Muscle layer of colon (tissue), 2 donors: ENCODE measurements around the gene FAR2.
"Not testable (repeated sequence)": the region's sequence is repeated elsewhere in the genome, so short reads cannot be mapped to it uniquely, and the experiment has no call there.

Experiments
- H3K27ac ChIP-seq: one replicate; pipeline ENCODE4 v1.7.0; 2013; ENCODE audit warnings: low read depth, mild to moderate bottlenecking, low read length, moderate library complexity
- H3K27me3 ChIP-seq, 2 donors: one replicate each; pipeline ENCODE4 v1.7.0; 2013; ENCODE audit warnings: low read length in 2 of 2, mild to moderate bottlenecking in 2 of 2; ENCODE audit not compliant: insufficient read depth in 2 of 2, control insufficient read depth in 1 of 2
- H3K36me3 ChIP-seq: one replicate; pipeline ENCODE4 v1.7.0; 2013; ENCODE audit warnings: mild to moderate bottlenecking, low read length; ENCODE audit not compliant: insufficient read depth
- H3K4me1 ChIP-seq: one replicate; pipeline ENCODE4 v1.7.0; 2013; ENCODE audit warnings: mild to moderate bottlenecking, low read length; ENCODE audit not compliant: insufficient read depth
- H3K4me3 ChIP-seq, 2 donors: one replicate each; pipeline ENCODE4 v1.7.0; 2013; ENCODE audit warnings: low read length in 2 of 2, low read depth in 1 of 2, mild to moderate bottlenecking in 1 of 2, moderate library complexity in 1 of 2
- H3K9ac ChIP-seq: one replicate; pipeline ENCODE4 v1.7.0; 2013; ENCODE audit warnings: low read length
- H3K9me3 ChIP-seq: one replicate; pipeline ENCODE4 v1.7.0; 2013; ENCODE audit warnings: mild to moderate bottlenecking, low read length
- donor health status: abdominal sarcoma.
- donor health status: Adenocarcinoma of cecum.

The FAR2 gene

GRCh38 chr12:29176941-29177340, 27.9 kb downstream of the FAR2 start:
- no peaks in the 10 kb centered on the region for H3K9me3 ChIP-seq
- H3K9ac ChIP-seq, result no peak overlapping the region
- no peaks in the 10 kb centered on the region for H3K36me3 ChIP-seq
- no peak overlapping the region for H3K27ac ChIP-seq
- no peaks in the 10 kb centered on the region for H3K4me1 ChIP-seq
- H3K4me3 ChIP-seq, result no peak overlapping the region
- no peaks in the 10 kb centered on the region for H3K27me3 ChIP-seq

DNA sequence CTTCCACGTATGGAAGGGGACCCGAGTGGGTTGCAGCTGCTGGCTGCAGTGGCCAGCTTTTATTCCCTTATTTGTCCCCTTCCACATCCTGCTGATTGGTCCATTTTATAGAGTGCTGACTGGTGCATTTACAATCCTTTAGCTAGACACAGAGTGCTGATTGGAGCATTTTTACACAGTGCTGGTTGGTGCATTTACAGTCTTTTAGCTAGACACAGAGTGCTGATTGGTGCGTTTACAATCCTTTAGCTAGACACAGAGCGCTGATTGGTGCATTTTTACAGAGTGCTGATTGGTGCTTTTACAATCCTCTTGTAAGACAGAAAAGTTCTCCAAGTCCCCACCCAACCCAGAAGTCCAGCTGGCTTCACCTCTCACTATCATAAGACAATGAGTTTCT, 33.2 kb downstream of the FAR2 start:
- not testable (repeated sequence) for H3K9me3 ChIP-seq, H3K4me1 ChIP-seq, H3K27ac ChIP-seq, H3K9ac ChIP-seq, H3K4me3 ChIP-seq, H3K27me3 ChIP-seq, H3K36me3 ChIP-seq

GRCh38 chr12:29187756-29188155, 38.7 kb downstream of the FAR2 start:
- Histone ChIP-seq H3K27me3 (no peaks in the 10 kb centered on the region), H3K9me3 (no peaks in the 10 kb centered on the region), H3K4me1 (no peaks in the 10 kb centered on the region), H3K4me3 (no peak overlapping the region), H3K9ac (no peak overlapping the region), H3K36me3 (no peaks in the 10 kb centered on the region), H3K27ac (no peak overlapping the region)

- Histone ChIP-seq H3K9ac (no peak overlapping the region), H3K27me3 (no peaks in the 10 kb centered on the region), H3K9me3 (no peaks in the 10 kb centered on the region), H3K36me3 (no peaks in the 10 kb centered on the region), H3K4me1 (no peaks in the 10 kb centered on the region), H3K27ac (no peak overlapping the region), H3K4me3 (no peak overlapping the region)
Observed at GRCh38 chr12:29191267-29191850, 42.3 kb downstream of the FAR2 start.

- H3K36me3 ChIP-seq, result no peaks in the 10 kb centered on the region
- no peaks in the 10 kb centered on the region for H3K9me3 ChIP-seq
- H3K27me3 ChIP-seq, result no peaks in the 10 kb centered on the region
Observed at GRCh38 chr12:29198901-29199300, 49.8 kb downstream of the FAR2 start.

GRCh38 chr12:29200586-29200985, 51.5 kb downstream of the FAR2 start:
- H3K9ac ChIP-seq, result no peak overlapping the region

More at GRCh38 chr12:29198901-29199300, 49.8 kb downstream of the FAR2 start:
- no peak overlapping the region for H3K27ac ChIP-seq
- no peak overlapping the region for H3K9ac ChIP-seq
- no peak overlapping the region for H3K4me3 ChIP-seq
- H3K4me1 ChIP-seq, result no peaks in the 10 kb centered on the region

GRCh38 chr12:29201296-29201695, 52.2 kb downstream of the FAR2 start:
- Histone ChIP-seq H3K9me3 (no peaks in the 10 kb centered on the region), H3K36me3 (no peaks in the 10 kb centered on the region), H3K27me3 (no peaks in the 10 kb centered on the region), H3K4me3 (no peak overlapping the region), H3K27ac (no peak overlapping the region), H3K4me1 (no peaks in the 10 kb centered on the region), H3K9ac (no peak overlapping the region)

More at GRCh38 chr12:29200586-29200985, 51.5 kb downstream of the FAR2 start:
- Histone ChIP-seq H3K36me3 (no peaks in the 10 kb centered on the region), H3K9me3 (no peaks in the 10 kb centered on the region), H3K4me3 (no peak overlapping the region), H3K27me3 (no peaks in the 10 kb centered on the region), H3K27ac (no peak overlapping the region), H3K4me1 (no peaks in the 10 kb centered on the region)

- H3K4me3 ChIP-seq, result no peak overlapping the region
- H3K4me1 ChIP-seq, result no peaks in the 10 kb centered on the region
- H3K27me3 ChIP-seq, result no peaks in the 10 kb centered on the region
- no peak overlapping the region for H3K9ac ChIP-seq
- H3K36me3 ChIP-seq, result no peaks in the 10 kb centered on the region
- no peaks in the 10 kb centered on the region for H3K9me3 ChIP-seq
- H3K27ac ChIP-seq, result no peak overlapping the region
Observed at GRCh38 chr12:29201746-29202145, 52.7 kb downstream of the FAR2 start.

DNA sequence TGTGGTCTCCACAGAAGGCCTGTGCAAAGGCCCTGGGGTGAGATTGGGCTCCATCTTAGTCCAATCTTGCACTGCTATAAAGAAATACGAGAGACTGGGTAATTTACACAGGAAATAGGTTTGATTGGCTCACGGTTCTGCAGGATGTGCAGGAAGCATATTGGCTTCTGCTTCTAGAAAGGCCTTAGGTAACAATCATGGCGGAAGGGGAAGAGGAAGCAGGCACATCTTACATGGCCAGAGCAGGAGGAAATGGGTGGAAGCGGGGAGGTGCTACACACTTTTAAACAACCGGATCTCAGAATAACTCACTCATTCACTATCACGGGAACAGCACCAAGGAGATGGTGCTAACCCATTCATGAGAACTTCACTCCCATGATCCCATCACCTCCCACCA, 55.4 kb downstream of the FAR2 start:
- H3K27me3 ChIP-seq, result no peaks in the 10 kb centered on the region
- no peak overlapping the region for H3K27ac ChIP-seq
- no peaks in the 10 kb centered on the region for H3K4me1 ChIP-seq
- no peaks in the 10 kb centered on the region for H3K9me3 ChIP-seq
- H3K9ac ChIP-seq, result no peak overlapping the region
- no peaks in the 10 kb centered on the region for H3K36me3 ChIP-seq
- H3K4me3 ChIP-seq, result no peak overlapping the region

DNA sequence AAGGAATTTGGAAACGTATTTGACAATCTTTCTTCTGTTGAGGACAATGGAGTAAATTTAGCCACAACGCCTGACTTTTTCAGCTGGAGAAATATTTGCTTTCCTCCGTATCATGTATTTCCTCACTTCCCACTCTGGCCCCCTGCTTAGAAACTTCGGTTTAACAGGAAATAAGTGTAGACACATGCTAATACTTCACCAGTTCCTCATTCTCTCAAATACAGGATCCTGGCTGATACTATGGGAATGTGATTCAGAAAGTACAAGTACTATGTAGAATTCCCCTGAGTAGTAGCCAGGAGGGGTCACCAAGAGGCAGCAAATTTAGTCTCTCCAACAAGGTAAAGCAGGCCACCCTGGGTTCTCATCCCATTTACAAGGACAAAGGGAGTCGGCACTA, 58.0 kb downstream of the FAR2 start:
- Histone ChIP-seq H3K4me1 (peaks cover under 1% of the 10 kb centered on the region), H3K27me3 (no peaks in the 10 kb centered on the region), H3K9me3 (no peaks in the 10 kb centered on the region), H3K27ac (no peak overlapping the region), H3K4me3 (no peak overlapping the region), H3K9ac (no peak overlapping the region), H3K36me3 (no peaks in the 10 kb centered on the region)

DNA sequence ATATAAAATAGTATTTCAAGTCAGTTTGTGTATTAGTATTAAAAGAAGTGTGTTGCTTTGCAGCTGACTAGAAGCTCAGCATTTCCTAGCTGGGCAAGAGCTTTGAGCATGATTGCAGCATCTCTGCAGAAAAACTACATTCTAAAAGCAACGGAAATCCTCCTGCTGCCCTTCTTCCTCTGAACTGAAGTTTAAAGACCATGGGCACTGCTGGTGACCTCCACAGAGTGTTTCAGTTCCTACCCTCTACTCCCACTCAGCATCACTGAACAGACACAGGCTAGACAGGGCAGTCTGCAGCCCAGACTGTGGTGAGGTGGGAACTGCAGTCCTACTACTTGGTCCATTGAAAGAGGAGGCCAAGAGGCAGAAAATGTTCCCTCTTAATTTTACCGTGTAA, 59.0 kb downstream of the FAR2 start:
- Histone ChIP-seq H3K9me3 (no peaks in the 10 kb centered on the region), H3K27ac (no peak overlapping the region), H3K4me1 (peaks cover 9% of the 10 kb centered on the region), H3K36me3 (no peaks in the 10 kb centered on the region), H3K9ac (no peak overlapping the region), H3K27me3 (no peaks in the 10 kb centered on the region), H3K4me3 (no peak overlapping the region)

- Histone ChIP-seq H3K27ac (no peak overlapping the region), H3K9me3 (no peaks in the 10 kb centered on the region), H3K4me3 (no peak overlapping the region), H3K4me1 (peaks cover 11% of the 10 kb centered on the region), H3K9ac (no peak overlapping the region), H3K36me3 (no peaks in the 10 kb centered on the region), H3K27me3 (no peaks in the 10 kb centered on the region)
Observed at GRCh38 chr12:29208936-29209701, 60.0 kb downstream of the FAR2 start.
